HCT116 (cell line): ENCODE data around the gene DPYSL4. TPM values are rescaled to one million over a fixed set of nuclear protein-coding genes. Genes with fewer than 3 reads are reported as not detected.

Experiments
- ATAC-seq: fragments of 200-7000 bp; cut with Tn5 transposase; 2 replicates; pipeline ENCODE4 v1.9.1; 2020; ENCODE audit warnings: mild to moderate bottlenecking, moderate library complexity
- BruUV-seq: library from RNA; stranded (reverse); fragments of 400-500 nt; replicated peaks from 2 replicates; lab custom pipeline; 2021; lab: Mats Ljungman, UMichigan
- CTCF ChIA-PET: fragments of 300-600 bp; sonication (Branson Sonifier 250); formaldehyde crosslinking; loops from one replicate; lab custom pipeline; 2021; ENCODE audit warnings: antibody characterized with exemption; lab: Charles Lee
- POLR2A ChIA-PET: fragments of 300-600, 350-600 bp; sonication (Branson Sonifier 250); formaldehyde crosslinking; loops from one replicate; lab custom pipeline; 2021; ENCODE audit warnings: antibody characterized with exemption; lab: Charles Lee
- RAD21 ChIA-PET, 2 experiments: fragments of 300-600 bp; sonication (Branson Sonifier 250); formaldehyde crosslinking; loops; one replicate each; lab custom pipeline; 2023; ENCODE audit warnings: low total read pairs in 2 of 2; ENCODE audit not compliant: uncharacterized antibody in 2 of 2, unreplicated experiment in 2 of 2, low non-redundant PET in 1 of 2; lab: Charles Lee
- DNase-seq: peaks from one replicate; pipeline ENCODE4 v3.0.0-alpha.2; 2010; ENCODE audit warnings: low read depth, low spot score
- H2AFZ ChIP-seq: fragments of 200-600 bp; shearing (Covaris generic), sonication (generic); 2 replicates; pipeline ENCODE4 v1.6.1; 2017; ENCODE audit warnings: low read depth, mixed run types, mixed read lengths, antibody characterized with exemption, low read length; ENCODE audit not compliant: poor library complexity, severe bottlenecking
- H3K27ac ChIP-seq: 2 replicates; pipeline ENCODE4 v1.5.1; 2012; ENCODE audit warnings: low read depth, low read length
- H3K27me3 ChIP-seq: fragments of 200-600 bp; sonication (generic); 2 replicates; pipeline ENCODE4 v1.6.1; 2016; ENCODE audit warnings: mixed run types, low read length, mixed read lengths; ENCODE audit not compliant: insufficient read depth
- H3K36me3 ChIP-seq, 2 experiments: fragments of 200-500 bp in 1 of 2; fragments of 200-600 bp in 1 of 2; sonication (Bioruptor generic) in 1 of 2; sonication (generic) in 1 of 2; 2 replicates each; pipeline versions ENCODE4 v1.5.1 to v1.6.1; 2014 to 2016; ENCODE audit warnings: low read length in 2 of 2, inconsistent platforms in 1 of 2, mixed read lengths in 1 of 2, mixed run types in 1 of 2; ENCODE audit not compliant: insufficient read depth in 2 of 2, control insufficient read depth in 1 of 2
- H3K4me1 ChIP-seq, 2 experiments: fragments of 200-600 bp in 1 of 2; sonication (generic) in 1 of 2; 2 replicates each; pipeline versions ENCODE4 v1.5.1 to v1.6.1; 2012 to 2017; ENCODE audit warnings: low read length in 2 of 2, inconsistent platforms in 1 of 2, mild to moderate bottlenecking in 1 of 2, mixed read lengths in 1 of 2, mixed run types in 1 of 2, moderate library complexity in 1 of 2; ENCODE audit not compliant: insufficient read depth in 2 of 2, control insufficient read depth in 1 of 2
- H3K4me2 ChIP-seq: fragments of 200-600 bp; sonication (generic); 2 replicates; pipeline ENCODE4 v1.6.1; 2017; ENCODE audit warnings: mixed run types, low read length, mixed read lengths
- H3K4me3 ChIP-seq, 2 experiments: fragments of 200-600 bp in 1 of 2; sonication (generic) in 1 of 2; replicated peaks in 1 of 2; 2 replicates each; pipeline ENCODE4 v1.5.1; 2011 to 2016; ENCODE audit warnings: low read length in 2 of 2, control low read depth in 1 of 2, low read depth in 1 of 2, mild to moderate bottlenecking in 1 of 2, mixed read lengths in 1 of 2, mixed run types in 1 of 2
- H3K79me2 ChIP-seq: fragments of 200-600 bp; sonication (generic); 2 replicates; pipeline ENCODE4 v1.6.1; 2017; ENCODE audit warnings: mild to moderate bottlenecking, mixed run types, low read length, moderate library complexity, mixed read lengths; ENCODE audit not compliant: insufficient read depth
- H3K9ac ChIP-seq: fragments of 200-600 bp; sonication (generic); 2 replicates; pipeline ENCODE4 v1.6.1; 2016; ENCODE audit warnings: low read length, mixed read lengths
- H3K9me2 ChIP-seq: fragments of 200-600 bp; sonication (generic), shearing (Covaris generic); 2 replicates; pipeline ENCODE4 v1.6.1; 2017; ENCODE audit warnings: mixed run types, mild to moderate bottlenecking, moderate library complexity; ENCODE audit not compliant: insufficient read depth
- H3K9me3 ChIP-seq, 2 experiments: fragments of 200-500 bp in 1 of 2; fragments of 200-600 bp in 1 of 2; sonication (Bioruptor generic) in 1 of 2; sonication (generic) in 1 of 2; 2 replicates each; pipeline ENCODE4 v1.6.1; 2014 to 2017; ENCODE audit warnings: low read length in 2 of 2, mixed read lengths in 2 of 2, inconsistent platforms in 1 of 2, low read depth in 1 of 2, mild to moderate bottlenecking in 1 of 2, mixed run types in 1 of 2, moderate library complexity in 1 of 2; ENCODE audit not compliant: control insufficient read depth in 1 of 2, insufficient read depth in 1 of 2
- H4K20me1 ChIP-seq: fragments of 200-600 bp; sonication (generic), shearing (Covaris generic); 2 replicates; pipeline ENCODE4 v1.6.1; 2017; ENCODE audit warnings: mixed run types, mild to moderate bottlenecking, moderate library complexity; ENCODE audit not compliant: insufficient read depth
- CBX3 ChIP-seq: IDR thresholded peaks from 2 replicates; pipeline ENCODE4 v1.6.1; 2012; ENCODE audit warnings: low read depth
- EZH2phosphoT487 ChIP-seq: fragments of 200-600 bp; IDR thresholded peaks from 2 replicates; pipeline ENCODE4 v1.6.1; 2018; ENCODE audit warnings: antibody characterized with exemption, borderline replicate concordance
- POLR2AphosphoS5 ChIP-seq: IDR thresholded peaks from 2 replicates; pipeline ENCODE4 v1.6.1; 2011; ENCODE audit warnings: mild to moderate bottlenecking, low read depth, low read length, moderate library complexity
- RAD21 ChIP-seq: IDR thresholded peaks from 2 replicates; pipeline ENCODE4 v1.6.1; 2012; ENCODE audit warnings: low read depth, mild to moderate bottlenecking
- TCF7L2 ChIP-seq: IDR thresholded peaks from 2 replicates; pipeline ENCODE4 v1.7.0; 2011; ENCODE audit warnings: borderline replicate concordance, inconsistent platforms; ENCODE audit not compliant: insufficient read depth, insufficient read length; ENCODE audit errors: extremely low read depth
- ZNF274 ChIP-seq: fragments of 200-500 bp; sonication (Bioruptor generic); IDR thresholded peaks from 2 replicates; pipeline ENCODE4 v1.6.1; 2014; ENCODE audit warnings: mild to moderate bottlenecking, low read depth, low read length, inconsistent platforms
- intact Hi-C: fragments of 100-400 bp; cut with micrococcal nuclease; formaldehyde crosslinking; loops from 2 replicates; pipeline ENCODE4 v1.10.0; 2022
- total RNA-seq: library from RNA; stranded (reverse); gene quantifications from one replicate; pipeline ENCODE4 v1.2.1, GENCODE V29; 2021; ENCODE audit not compliant: unreplicated experiment
- TF ChIP-seq, protein P1 (sequence below): IDR thresholded peaks from 2 replicates; pipeline ENCODE4 v1.6.1; 2012

The DPYSL4 gene
- total RNA-seq, 1 experiment from 2014 or later: 5.4 TPM

DNA sequence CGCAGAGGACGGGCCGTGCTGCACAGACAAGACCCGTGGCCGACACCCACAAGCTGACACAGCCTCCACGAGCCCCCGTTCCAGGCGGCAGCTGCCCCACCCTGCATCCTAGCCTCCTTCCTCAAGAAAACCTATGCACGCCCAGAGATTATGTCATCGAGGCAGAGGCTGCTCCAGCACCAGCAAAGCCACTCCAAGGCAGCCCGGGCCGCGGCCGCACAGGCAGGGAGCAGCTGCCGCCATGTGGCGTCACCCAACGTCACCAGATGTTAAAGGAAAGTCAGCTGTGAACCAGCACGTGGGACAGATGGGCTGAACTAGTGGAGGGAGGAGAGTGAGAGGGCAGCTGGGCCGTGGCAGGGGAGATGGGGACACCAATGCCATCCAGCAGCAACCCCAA, 61.2 kb downstream of the DPYSL4 start:
- Histone ChIP-seq H3K9me3 (no peaks in the 10 kb centered on the region), H3K9me2 (no peaks in the 10 kb centered on the region), H2AFZ (no peak overlapping the region), H3K79me2 (no peaks in the 10 kb centered on the region), H3K27me3 (no peaks in the 10 kb centered on the region), H3K9ac (no peak overlapping the region), H3K4me3 (no peak overlapping the region), H3K27ac (no peak overlapping the region), H4K20me1 (no peaks in the 10 kb centered on the region), H3K4me2 (peak overlapping the region; percentile 78), H3K4me1 (peaks cover 0 to 8% of the 10 kb centered on the region in 2 experiments; a peak in 1 of 4 replicates), H3K36me3 (no peaks in the 10 kb centered on the region)
- RAD21 ChIA-PET: no interaction called here
- intact Hi-C loops: no loop called here
- ATAC-seq: no peak
- CTCF ChIA-PET: no interaction called here
- DNase-seq: no peak
- TF ChIP-seq ZNF274 (no peak), RAD21 (no peak), TCF7L2 (no peak)
- POLR2A ChIA-PET: no interaction called here
- no TSS peak for BruUV-seq

GRCh38 chr10:132248455-132249225, 61.9 kb downstream of the DPYSL4 start:
- CTCF ChIA-PET: no interaction called here
- RAD21 ChIA-PET: no interaction called here
- ATAC-seq (peak; percentile 84), DNase-seq (peak; percentile 4)
- TF ChIP-seq POLR2AphosphoS5 (peak; percentile 62), EZH2phosphoT487 (no peak), CBX3 (no peak)
- TF ChIP-seq, protein P1, sequence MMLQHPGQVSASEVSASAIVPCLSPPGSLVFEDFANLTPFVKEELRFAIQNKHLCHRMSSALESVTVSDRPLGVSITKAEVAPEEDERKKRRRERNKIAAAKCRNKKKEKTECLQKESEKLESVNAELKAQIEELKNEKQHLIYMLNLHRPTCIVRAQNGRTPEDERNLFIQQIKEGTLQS: no peak
- Histone ChIP-seq H3K27ac (no peak overlapping the region), H3K4me3 (peak overlapping the region; percentile 47 to 57), H3K27me3 (no peaks in the 10 kb centered on the region), H3K9me3 (no peaks in the 10 kb centered on the region), H3K36me3 (no peaks in the 10 kb centered on the region), H3K9ac (peak overlapping the region; percentile 39; the same call in 1 of the 2 replicates), H3K79me2 (no peaks in the 10 kb centered on the region), H4K20me1 (no peaks in the 10 kb centered on the region), H3K4me2 (peak overlapping the region; percentile 78), H3K4me1 (peaks cover 0 to 8% of the 10 kb centered on the region in 2 experiments; a peak in 1 of 4 replicates), H2AFZ (no peak overlapping the region), H3K9me2 (no peaks in the 10 kb centered on the region)
- POLR2A ChIA-PET: interaction anchor here (0.6 to 0.7 kb wide), 2 partner anchors 232 to 1219 kb away, joined by 3 to 4 read pairs; no protein-coding TSS in a partner anchor
- intact Hi-C loops: no loop called here
- BruUV-seq: no TSS peak
